Natural killer cell (primary cell): ENCODE data around the gene SLC17A6. TPM values are rescaled to one million over a fixed set of nuclear protein-coding genes. Genes with fewer than 3 reads are reported as not detected.

Source experiments
- ATAC-seq, 3 donors: fragments of 150-1000 bp in 2 of 3; fragments of 200-7000 bp in 1 of 3; cut with Tn5 transposase; 1 replicate in 1 of 3; 2 replicates in 2 of 3; pipeline ENCODE4 v1.10.0; 2021; ENCODE audit warnings: mild to moderate bottlenecking in 2 of 3, moderate library complexity in 2 of 3
- DNase-seq, 2 donors: peaks; one replicate each; pipeline versions ENCODE4 v3.0.0 to v3.0.0-alpha.2; 2013 to 2021; ENCODE audit warnings: mixed read lengths in 1 of 2
- H3K27ac ChIP-seq: one replicate; pipeline ENCODE4 v1.5.1; 2013; ENCODE audit warnings: mild to moderate bottlenecking, low read length
- H3K27me3 ChIP-seq: one replicate; pipeline ENCODE4 v1.6.1; 2013; ENCODE audit warnings: low read length; ENCODE audit not compliant: control insufficient read depth, insufficient read depth
- H3K36me3 ChIP-seq: one replicate; pipeline ENCODE4 v1.6.1; 2013; ENCODE audit warnings: low read length; ENCODE audit not compliant: control insufficient read depth, insufficient read depth
- H3K4me1 ChIP-seq: one replicate; pipeline ENCODE4 v1.6.1; 2013; ENCODE audit warnings: low read length; ENCODE audit not compliant: control insufficient read depth, insufficient read depth
- H3K4me3 ChIP-seq: one replicate; pipeline ENCODE4 v1.5.1; 2013; ENCODE audit warnings: low read length
- H3K9me3 ChIP-seq: one replicate; pipeline ENCODE4 v1.6.1; 2013; ENCODE audit warnings: low read length; ENCODE audit not compliant: control insufficient read depth, insufficient read depth
- H3K27ac Mint-ChIP-seq, 2 donors: one replicate each; pipeline ENCODE4 v1.8.0; 2022; ENCODE audit warnings: mild to moderate bottlenecking in 2 of 2, mixed read lengths in 2 of 2, moderate library complexity in 1 of 2
- H3K27me3 Mint-ChIP-seq, 2 donors: one replicate each; pipeline ENCODE4 v1.8.0; 2022; ENCODE audit warnings: low read depth in 2 of 2, mixed read lengths in 2 of 2
- H3K36me3 Mint-ChIP-seq: one replicate; pipeline ENCODE4 v1.8.0; 2022; ENCODE audit warnings: mixed read lengths
- H3K4me1 Mint-ChIP-seq, 2 donors: one replicate each; pipeline ENCODE4 v1.8.0; 2022; ENCODE audit warnings: mixed read lengths in 2 of 2
- H3K4me3 Mint-ChIP-seq: one replicate; pipeline ENCODE4 v1.8.0; 2022; ENCODE audit warnings: mild to moderate bottlenecking, moderate library complexity, mixed read lengths
- H3K9me3 Mint-ChIP-seq, 2 donors: one replicate each; pipeline ENCODE4 v1.8.0; 2022; ENCODE audit warnings: mixed read lengths in 2 of 2
- WGBS: methylation state at CpG from one replicate; pipeline ENCODE4 v1.1.7; 2013; ENCODE audit warnings: missing lambda C conversion rate; ENCODE audit not compliant: insufficient coverage; 5-methylcytosine and 5-hydroxymethylcytosine counted together
- intact Hi-C: fragments of 100-400 bp; cut with micrococcal nuclease; formaldehyde crosslinking; loops from one replicate; pipeline ENCODE4 v1.14.2; 2022
- total RNA-seq, 4 donors: library from RNA; stranded (reverse); fragments of 120-200 nt in 1 of 4; gene quantifications; one replicate each; pipeline versions ENCODE4 v1.2.3 to v1.2.4, GENCODE V29; 2013 to 2022
- TF ChIP-seq, protein P1 (sequence below): fragments of 200-600 bp; IDR thresholded peaks from one replicate; pipeline ENCODE4 v1.8.0; 2022; ENCODE audit warnings: antibody characterized with exemption

Gene SLC17A6
- total RNA-seq, 3 donors from 2014 or later (not counting 1 experiment from before 2014, with no cell fraction given), result not detected

DNA sequence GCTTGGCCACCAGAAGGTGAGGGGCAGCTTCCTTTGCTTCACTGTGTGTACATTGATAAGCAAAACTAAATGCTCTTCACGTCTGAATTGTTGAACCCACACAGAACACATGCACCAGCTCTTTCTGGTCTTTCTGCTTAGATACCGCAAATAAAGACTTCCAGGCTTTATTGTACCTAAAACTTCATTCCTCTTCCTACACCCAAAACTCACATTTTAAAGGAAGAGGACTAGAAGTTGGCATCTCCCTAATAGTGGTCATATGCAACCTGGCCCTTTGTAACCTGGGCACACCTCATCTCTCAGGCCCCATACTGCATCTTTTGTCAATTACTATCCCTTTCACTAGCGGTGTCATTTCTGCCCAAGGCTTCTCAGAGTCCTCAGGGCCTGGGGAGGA lies 5.9 kb downstream of the SLC17A6 start:
- intact Hi-C loops, result no loop called here
- Mint-ChIP-seq H3K4me1 (no peaks in the 10 kb centered on the region), H3K27me3 (peaks cover 63 to 75% of the 10 kb centered on the region in 2 donors), H3K36me3 (no peaks in the 10 kb centered on the region), H3K9me3 (no peaks in the 10 kb centered on the region), H3K27ac (no peak overlapping the region), H3K4me3 (no peak overlapping the region)
- H3K9me3 ChIP-seq, result no peaks in the 10 kb centered on the region
- no peak overlapping the region for H3K4me3 ChIP-seq
- no peaks in the 10 kb centered on the region for H3K4me1 ChIP-seq
- no peaks in the 10 kb centered on the region for H3K36me3 ChIP-seq
- no peak overlapping the region for H3K27ac ChIP-seq
- 13% methylated on average over 2 of the region's 3 CpGs for WGBS
- DNase-seq (no peak), ATAC-seq (no peak)
- peaks cover 30% of the 10 kb centered on the region for H3K27me3 ChIP-seq
- TF ChIP-seq, protein P1, sequence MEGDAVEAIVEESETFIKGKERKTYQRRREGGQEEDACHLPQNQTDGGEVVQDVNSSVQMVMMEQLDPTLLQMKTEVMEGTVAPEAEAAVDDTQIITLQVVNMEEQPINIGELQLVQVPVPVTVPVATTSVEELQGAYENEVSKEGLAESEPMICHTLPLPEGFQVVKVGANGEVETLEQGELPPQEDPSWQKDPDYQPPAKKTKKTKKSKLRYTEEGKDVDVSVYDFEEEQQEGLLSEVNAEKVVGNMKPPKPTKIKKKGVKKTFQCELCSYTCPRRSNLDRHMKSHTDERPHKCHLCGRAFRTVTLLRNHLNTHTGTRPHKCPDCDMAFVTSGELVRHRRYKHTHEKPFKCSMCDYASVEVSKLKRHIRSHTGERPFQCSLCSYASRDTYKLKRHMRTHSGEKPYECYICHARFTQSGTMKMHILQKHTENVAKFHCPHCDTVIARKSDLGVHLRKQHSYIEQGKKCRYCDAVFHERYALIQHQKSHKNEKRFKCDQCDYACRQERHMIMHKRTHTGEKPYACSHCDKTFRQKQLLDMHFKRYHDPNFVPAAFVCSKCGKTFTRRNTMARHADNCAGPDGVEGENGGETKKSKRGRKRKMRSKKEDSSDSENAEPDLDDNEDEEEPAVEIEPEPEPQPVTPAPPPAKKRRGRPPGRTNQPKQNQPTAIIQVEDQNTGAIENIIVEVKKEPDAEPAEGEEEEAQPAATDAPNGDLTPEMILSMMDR, result no peak

DNA sequence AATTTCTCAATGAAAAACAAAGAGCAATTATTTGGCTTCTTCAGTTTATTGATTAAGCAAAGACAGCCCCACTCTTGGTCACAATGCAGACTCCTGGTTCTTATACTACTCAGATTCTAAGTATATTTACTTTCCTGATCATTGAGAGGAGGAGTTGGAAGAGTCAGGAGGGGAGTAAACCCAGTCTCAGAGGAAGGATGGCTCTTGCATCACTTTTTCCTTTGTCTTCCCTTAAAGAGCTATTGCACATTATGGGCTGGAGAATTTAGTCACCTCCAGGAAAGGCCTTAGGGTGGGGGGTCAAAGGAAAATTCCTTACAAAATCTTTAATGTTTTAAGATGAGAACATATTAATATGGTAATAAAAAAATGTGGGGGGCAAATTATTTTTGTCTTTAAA lies 8.1 kb downstream of the SLC17A6 start:
- Mint-ChIP-seq H3K4me1 (no peaks in the 10 kb centered on the region), H3K36me3 (no peaks in the 10 kb centered on the region), H3K4me3 (no peak overlapping the region), H3K9me3 (no peaks in the 10 kb centered on the region), H3K27me3 (peaks cover 43 to 55% of the 10 kb centered on the region in 2 donors), H3K27ac (no peak overlapping the region)
- Histone ChIP-seq H3K4me1 (no peaks in the 10 kb centered on the region), H3K36me3 (no peaks in the 10 kb centered on the region), H3K4me3 (no peak overlapping the region), H3K27ac (no peak overlapping the region), H3K9me3 (no peaks in the 10 kb centered on the region), H3K27me3 (peaks cover 15% of the 10 kb centered on the region)
- TF ChIP-seq, protein P1, result no peak
- DNase-seq, result no peak
- no peak for ATAC-seq
- intact Hi-C loops, result no loop called here

DNA sequence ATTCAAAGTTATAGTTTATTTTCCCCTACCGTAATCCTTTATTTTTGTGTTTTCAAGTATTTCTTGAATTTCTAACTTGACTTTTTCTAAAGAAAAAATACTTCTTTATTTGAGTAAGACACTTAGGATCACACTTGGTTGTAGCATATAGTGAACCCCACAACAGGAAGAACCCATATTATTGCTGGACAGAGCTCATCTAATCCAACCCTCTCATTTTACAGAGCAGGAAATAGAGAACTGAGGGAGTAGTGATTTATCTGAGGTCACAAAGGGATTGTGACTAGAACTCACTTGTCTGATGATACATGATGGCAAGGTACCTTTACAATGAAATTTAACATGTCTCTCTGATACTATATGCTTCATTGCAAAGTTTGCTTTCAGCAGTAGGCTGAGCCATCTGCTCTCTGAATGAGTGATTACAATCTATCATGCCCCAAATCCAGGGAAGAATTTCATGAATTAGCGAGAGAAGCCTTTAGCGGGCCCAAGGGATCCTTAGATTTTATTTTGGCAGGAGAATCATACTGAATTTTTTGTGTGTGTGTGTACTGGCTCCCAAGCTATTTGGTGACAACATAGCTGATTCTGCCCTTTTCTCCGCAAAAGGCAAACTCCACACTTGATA lies 9.8 kb downstream of the SLC17A6 start:
- no peaks in the 10 kb centered on the region for H3K36me3 Mint-ChIP-seq
- 80% methylated on average over 2 of the region's 4 CpGs for WGBS
- intact Hi-C loops, result no loop called here
- no peaks in the 10 kb centered on the region for H3K9me3 ChIP-seq
- no peak overlapping the region for H3K4me3 Mint-ChIP-seq
- H3K27me3 Mint-ChIP-seq, result peaks cover 32 to 38% of the 10 kb centered on the region in 2 donors
- H3K27ac ChIP-seq, result no peak overlapping the region
- H3K27me3 ChIP-seq, result peaks cover 9% of the 10 kb centered on the region
- H3K36me3 ChIP-seq, result no peaks in the 10 kb centered on the region
- TF ChIP-seq, protein P1, result no peak
- DNase-seq, result no peak
- H3K27ac Mint-ChIP-seq, result no peak overlapping the region
- H3K4me3 ChIP-seq, result no peak overlapping the region
- H3K9me3 Mint-ChIP-seq, result no peaks in the 10 kb centered on the region
- H3K4me1 ChIP-seq, result no peaks in the 10 kb centered on the region
- no peak for ATAC-seq
- no peaks in the 10 kb centered on the region for H3K4me1 Mint-ChIP-seq

DNA sequence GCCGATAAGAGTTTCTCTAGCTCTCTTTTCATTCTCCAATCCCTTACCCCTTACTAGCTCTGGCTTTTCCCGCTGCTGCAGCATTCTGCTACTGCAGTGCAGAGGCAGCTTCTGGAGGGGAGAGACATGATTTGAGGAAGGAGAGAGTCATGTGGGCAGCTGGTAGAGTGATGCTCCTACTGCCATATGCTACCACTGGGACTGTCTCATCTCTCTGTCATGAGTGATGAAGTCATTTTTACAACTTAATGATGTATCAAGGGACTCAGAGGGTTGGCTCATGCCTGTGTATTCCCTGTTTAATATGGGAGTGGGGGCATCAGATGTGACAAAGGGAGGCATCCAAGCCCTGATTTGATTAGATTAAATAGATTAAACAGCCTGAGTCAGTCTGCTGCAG lies 11.3 kb downstream of the SLC17A6 start:
- no peaks in the 10 kb centered on the region for H3K9me3 ChIP-seq
- no peaks in the 10 kb centered on the region for H3K36me3 Mint-ChIP-seq
- no peak overlapping the region for H3K27ac ChIP-seq
- TF ChIP-seq, protein P1, result no peak
- no peak overlapping the region for H3K4me3 Mint-ChIP-seq
- DNase-seq (no peak), ATAC-seq (no peak)
- intact Hi-C loops, result no loop called here
- no peaks in the 10 kb centered on the region for H3K9me3 Mint-ChIP-seq
- no peaks in the 10 kb centered on the region for H3K4me1 Mint-ChIP-seq
- no peaks in the 10 kb centered on the region for H3K36me3 ChIP-seq
- no peaks in the 10 kb centered on the region for H3K4me1 ChIP-seq
- no peak overlapping the region for H3K4me3 ChIP-seq
- WGBS, result 71% methylated on average over 1 of the region's 2 CpGs
- peaks cover 7% of the 10 kb centered on the region for H3K27me3 ChIP-seq
- H3K27me3 Mint-ChIP-seq, result peaks cover 23 to 24% of the 10 kb centered on the region in 2 donors
- no peak overlapping the region for H3K27ac Mint-ChIP-seq
